ENCODE results near the gene PTPRE.

PTPRE gene

DNA sequence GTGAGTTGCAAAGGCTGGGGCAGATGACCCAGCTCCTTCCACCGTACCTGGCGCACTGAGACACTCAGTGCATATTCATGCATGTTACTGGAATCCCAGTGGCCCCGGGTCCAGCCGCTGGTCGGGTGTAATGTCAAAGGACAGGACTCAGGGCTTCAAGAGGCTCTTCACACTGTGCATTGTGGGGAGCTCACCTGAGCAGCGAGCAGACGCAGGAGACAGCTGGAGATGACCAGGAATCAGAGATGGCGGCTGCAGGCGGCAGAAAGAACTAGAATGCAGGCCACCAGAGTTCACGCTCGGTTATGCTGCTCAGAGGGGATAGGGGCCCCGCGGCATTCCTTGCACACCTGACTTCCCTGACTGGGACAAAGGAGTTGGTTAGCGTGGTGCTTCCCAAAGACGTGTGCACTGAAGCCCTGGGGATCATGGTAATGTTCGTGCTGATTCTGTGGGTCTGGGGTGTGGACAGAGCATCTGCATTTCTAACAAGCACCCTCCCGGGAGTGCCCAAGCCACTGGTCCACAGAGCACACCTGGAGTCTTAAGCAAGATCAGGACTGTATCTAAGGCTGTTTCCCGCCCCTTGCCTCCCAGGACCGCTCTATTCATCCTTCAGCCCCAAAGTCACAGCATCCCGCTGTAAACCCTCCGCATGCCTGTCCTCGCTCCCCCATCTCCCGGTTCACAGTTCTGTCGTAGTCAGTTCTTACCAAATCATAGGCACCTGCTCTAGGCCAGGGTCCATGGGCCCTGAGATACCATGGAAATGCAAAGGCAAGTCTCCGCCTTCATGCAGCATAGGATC lies 148.4 kb downstream of the PTPRE start:
- TF ChIP-seq FOXP2 (optimal IDR thresholded peaks at IDR 0.05; ENCODE audit: borderline replicate concordance, extremely low read depth, extremely low read length, insufficient read depth), result no peak

DNA sequence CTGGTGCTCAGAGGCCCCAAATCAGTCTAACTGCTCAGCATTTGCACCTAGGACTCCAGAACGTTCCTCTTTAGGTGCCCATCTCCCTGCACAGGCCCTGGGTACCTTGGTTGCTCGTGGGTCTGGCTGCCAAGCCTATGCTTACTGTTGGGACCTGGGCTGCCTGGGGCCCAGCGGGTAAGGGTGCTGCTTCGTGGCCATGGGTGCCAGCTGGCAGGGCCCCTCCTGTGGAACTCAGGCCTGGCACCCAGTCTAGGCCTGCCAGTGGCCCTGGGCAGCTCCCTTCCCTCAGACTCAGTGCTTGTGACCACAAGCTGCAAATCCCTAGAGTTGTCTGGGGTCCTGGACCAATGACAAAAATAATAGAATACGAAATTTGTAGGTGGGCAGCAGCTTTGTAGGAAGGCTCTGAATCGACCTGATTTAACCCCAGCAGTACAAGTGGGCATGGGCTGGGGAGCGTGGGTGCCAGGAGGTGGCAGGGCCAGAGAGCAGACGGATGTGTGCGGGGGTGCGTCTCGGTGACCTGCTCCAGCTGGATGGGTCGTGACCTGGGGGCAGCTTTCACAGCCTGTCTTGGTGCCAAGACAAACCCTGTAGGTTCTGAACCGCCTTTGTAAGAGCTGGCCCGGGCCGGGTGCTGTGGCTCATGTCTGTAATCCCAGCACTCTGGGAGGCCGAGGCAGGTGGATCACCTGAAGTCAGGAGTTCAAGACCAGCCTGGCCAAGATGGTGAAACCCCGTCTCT lies 149.6 kb downstream of the PTPRE start:
- TF ChIP-seq SIN3A (IDR thresholded peaks at IDR 0.05; ENCODE audit: borderline replicate concordance, insufficient read depth, low read length) (no peak), TAF1 (IDR thresholded peaks at IDR 0.05; ENCODE audit: borderline replicate concordance, insufficient read depth, low read length) (no peak), POLR2AphosphoS5 (IDR thresholded peaks at IDR 0.05; ENCODE audit: low read depth, low read length) (no peak), FOXP2 (optimal IDR thresholded peaks at IDR 0.05; ENCODE audit: borderline replicate concordance, extremely low read depth, extremely low read length, insufficient read depth) (no peak)
- TF ChIP-seq, protein P1, sequence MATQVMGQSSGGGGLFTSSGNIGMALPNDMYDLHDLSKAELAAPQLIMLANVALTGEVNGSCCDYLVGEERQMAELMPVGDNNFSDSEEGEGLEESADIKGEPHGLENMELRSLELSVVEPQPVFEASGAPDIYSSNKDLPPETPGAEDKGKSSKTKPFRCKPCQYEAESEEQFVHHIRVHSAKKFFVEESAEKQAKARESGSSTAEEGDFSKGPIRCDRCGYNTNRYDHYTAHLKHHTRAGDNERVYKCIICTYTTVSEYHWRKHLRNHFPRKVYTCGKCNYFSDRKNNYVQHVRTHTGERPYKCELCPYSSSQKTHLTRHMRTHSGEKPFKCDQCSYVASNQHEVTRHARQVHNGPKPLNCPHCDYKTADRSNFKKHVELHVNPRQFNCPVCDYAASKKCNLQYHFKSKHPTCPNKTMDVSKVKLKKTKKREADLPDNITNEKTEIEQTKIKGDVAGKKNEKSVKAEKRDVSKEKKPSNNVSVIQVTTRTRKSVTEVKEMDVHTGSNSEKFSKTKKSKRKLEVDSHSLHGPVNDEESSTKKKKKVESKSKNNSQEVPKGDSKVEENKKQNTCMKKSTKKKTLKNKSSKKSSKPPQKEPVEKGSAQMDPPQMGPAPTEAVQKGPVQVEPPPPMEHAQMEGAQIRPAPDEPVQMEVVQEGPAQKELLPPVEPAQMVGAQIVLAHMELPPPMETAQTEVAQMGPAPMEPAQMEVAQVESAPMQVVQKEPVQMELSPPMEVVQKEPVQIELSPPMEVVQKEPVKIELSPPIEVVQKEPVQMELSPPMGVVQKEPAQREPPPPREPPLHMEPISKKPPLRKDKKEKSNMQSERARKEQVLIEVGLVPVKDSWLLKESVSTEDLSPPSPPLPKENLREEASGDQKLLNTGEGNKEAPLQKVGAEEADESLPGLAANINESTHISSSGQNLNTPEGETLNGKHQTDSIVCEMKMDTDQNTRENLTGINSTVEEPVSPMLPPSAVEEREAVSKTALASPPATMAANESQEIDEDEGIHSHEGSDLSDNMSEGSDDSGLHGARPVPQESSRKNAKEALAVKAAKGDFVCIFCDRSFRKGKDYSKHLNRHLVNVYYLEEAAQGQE (IDR thresholded peaks at IDR 0.05; ENCODE audit: insufficient read depth in 1 of 2, low read depth in 2 of 2, low read length in 2 of 2), result no peak

DNA sequence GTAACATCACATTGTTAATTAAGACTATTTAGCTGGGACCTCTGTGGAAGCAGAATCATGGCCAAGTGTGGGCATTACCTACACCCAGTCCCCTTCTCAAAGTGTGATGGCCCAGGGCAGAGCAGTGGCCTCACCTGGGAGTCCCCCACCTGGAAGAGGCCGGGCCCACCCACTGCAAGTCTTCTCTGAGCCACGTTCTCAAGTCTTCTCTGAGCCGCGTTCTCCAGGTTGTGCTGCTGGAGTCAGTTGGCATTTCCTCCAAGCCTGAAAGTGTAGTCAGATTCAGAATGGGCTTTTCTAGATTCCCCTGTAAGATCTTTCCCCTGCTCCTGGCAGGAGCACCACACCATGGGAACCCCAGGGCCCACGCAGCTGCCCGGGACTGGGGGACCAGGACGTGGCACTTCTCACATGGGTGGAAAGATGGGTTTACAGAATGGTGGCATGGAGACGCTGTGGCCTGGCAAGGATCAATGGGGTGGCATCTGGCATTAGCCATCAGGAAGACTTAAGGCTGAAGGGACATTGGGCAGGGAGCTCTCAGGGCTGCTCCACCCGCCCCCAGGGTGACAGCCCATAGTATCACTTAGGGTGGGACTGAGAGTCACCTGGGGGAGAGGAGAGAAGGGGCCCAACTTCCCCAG lies 151.3 kb downstream of the PTPRE start:
- TF ChIP-seq TAF1 (IDR thresholded peaks at IDR 0.05; ENCODE audit: borderline replicate concordance, insufficient read depth, low read length) (no peak), SIN3A (IDR thresholded peaks at IDR 0.05; ENCODE audit: borderline replicate concordance, insufficient read depth, low read length) (no peak)
- TF ChIP-seq, protein P1 (IDR thresholded peaks at IDR 0.05; ENCODE audit: insufficient read depth in 1 of 2, low read depth in 2 of 2, low read length in 2 of 2), result no peak

DNA sequence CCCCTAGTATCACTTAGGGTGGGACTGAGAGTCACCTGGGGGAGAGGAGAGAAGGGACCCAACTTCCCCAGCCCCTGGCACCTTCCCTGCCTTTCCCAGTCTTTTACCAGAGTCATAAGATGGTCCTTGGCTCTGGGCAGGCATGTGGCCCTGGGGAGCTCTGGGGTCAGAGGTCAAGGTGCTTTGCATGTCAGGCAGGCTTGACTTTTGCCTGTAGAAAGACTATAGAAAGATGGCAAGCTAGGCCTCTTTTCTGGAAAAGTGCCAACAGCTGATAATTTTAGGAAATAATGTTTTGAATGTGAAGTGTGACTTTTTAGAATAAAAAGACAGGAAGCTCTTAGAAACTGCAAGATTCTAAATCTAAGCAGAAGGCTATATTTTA lies 151.8 kb downstream of the PTPRE start:
- TF ChIP-seq TAF1 (IDR thresholded peaks at IDR 0.05; ENCODE audit: borderline replicate concordance, insufficient read depth, low read length), result no peak

DNA sequence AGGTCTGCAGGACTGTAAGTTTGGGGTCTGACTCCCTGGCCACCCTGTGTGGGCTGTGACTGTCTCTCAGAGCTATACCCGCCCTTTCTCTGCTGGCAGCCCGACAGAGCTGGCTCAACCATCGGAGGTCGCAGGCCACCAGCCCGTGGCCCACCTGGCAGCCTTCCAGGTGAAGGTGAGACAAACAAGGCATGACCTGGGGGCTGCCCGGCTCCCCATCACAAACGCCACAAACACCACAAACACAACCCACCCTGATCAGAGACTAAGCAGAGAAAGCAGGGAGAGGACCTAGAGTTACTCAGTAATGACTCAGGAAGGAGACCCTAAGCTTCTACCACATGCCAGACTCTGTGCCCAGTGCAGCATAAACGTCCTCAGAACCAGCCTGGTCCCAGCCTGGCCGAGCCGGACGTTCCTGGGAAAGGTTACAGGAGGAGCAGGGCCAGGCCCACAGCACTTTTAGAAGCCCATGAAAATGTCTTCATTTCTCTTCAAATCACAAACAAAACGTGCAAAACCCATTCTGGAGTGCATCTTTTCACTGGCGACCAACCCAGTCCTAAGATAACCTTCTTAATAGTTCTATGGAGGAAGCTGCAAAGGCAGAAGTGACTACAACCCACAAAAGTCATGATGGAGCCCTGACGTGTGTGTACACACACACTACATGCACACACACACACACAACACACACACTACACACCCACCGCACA lies 152.5 kb downstream of the PTPRE start:
- TF ChIP-seq POLR2AphosphoS5 (IDR thresholded peaks at IDR 0.05; ENCODE audit: low read depth, low read length) (no peak), TAF1 (IDR thresholded peaks at IDR 0.05; ENCODE audit: borderline replicate concordance, insufficient read depth, low read length) (no peak), FOXP2 (optimal IDR thresholded peaks at IDR 0.05; ENCODE audit: borderline replicate concordance, extremely low read depth, extremely low read length, insufficient read depth) (no peak)

DNA sequence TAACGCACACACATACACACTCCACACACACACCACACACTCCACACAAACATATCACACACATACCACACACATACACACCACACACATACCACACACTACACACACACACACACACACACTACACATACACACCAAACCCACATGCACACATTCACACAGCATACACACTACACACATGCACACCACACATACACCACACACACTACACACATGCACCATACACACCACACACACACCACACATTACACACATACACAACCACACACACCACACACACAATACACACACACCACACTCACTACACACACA lies 153.0 kb downstream of the PTPRE start:
- TF ChIP-seq POLR2AphosphoS5 (IDR thresholded peaks at IDR 0.05; ENCODE audit: low read depth, low read length), result no peak
- TF ChIP-seq FOXP2 (optimal IDR thresholded peaks at IDR 0.05; ENCODE audit: borderline replicate concordance, extremely low read depth, extremely low read length, insufficient read depth), result no peak
- TF ChIP-seq, protein P1 (IDR thresholded peaks at IDR 0.05; ENCODE audit: insufficient read depth in 1 of 2, low read depth in 2 of 2, low read length in 2 of 2), result no peak
- TF ChIP-seq TAF1 (IDR thresholded peaks at IDR 0.05; ENCODE audit: borderline replicate concordance, insufficient read depth, low read length), result no peak
- TF ChIP-seq SIN3A (IDR thresholded peaks at IDR 0.05; ENCODE audit: borderline replicate concordance, insufficient read depth, low read length), result no peak

Data from PFSK-1 (cell line).